HS-27A (cell line): ENCODE results near the gene KRTAP6-3.

Source experiments
- DNase-seq: peaks from one replicate; pipeline ENCODE4 v3.0.0-alpha.2; 2012; ENCODE audit warnings: low read depth, missing footprints

KRTAP6-3 gene

GRCh38 chr21:30625449-30626165 lies 33.4 kb downstream of the KRTAP6-3 start:
- DNase-seq = no peak

GRCh38 chr21:30628109-30628508 lies 35.9 kb downstream of the KRTAP6-3 start:
- DNase-seq = no peak

GRCh38 chr21:30629200-30629599 lies 37.0 kb downstream of the KRTAP6-3 start:
- DNase-seq = no peak

- no peak for DNase-seq
Observed at GRCh38 chr21:30634906-30635305, 42.7 kb downstream of the KRTAP6-3 start, which contains the start of gene KRTAP20-2. KRTAP20-2 (plus strand) TSS chr21:30635206; CDS start chr21:30635264, 58 bp downstream.

GRCh38 chr21:30638686-30639085 lies 46.4 kb downstream of the KRTAP6-3 start:
- no peak for DNase-seq

GRCh38 chr21:30642564-30642963 lies 50.3 kb downstream of the KRTAP6-3 start, which contains the start of gene KRTAP20-3:
KRTAP20-3 (plus strand) TSS chr21:30642864.
- no peak for DNase-seq
